H1 (cell line): Measurements from ENCODE around the gene NAA16. TPM values are rescaled to one million over a fixed set of nuclear protein-coding genes. Genes with fewer than 3 reads are reported as not detected.

Experiments
- CTCF ChIA-PET: fragments of 300-600 bp; sonication (Branson Sonifier 250); formaldehyde crosslinking; loops from one replicate; lab custom pipeline; 2021; ENCODE audit not compliant: partially characterized antibody; lab: Charles Lee
- POLR2A ChIA-PET: fragments of 300-600 bp; sonication (Branson Sonifier 250); formaldehyde crosslinking; loops from one replicate; lab custom pipeline; 2021; ENCODE audit warnings: inconsistent platforms; ENCODE audit not compliant: partially characterized antibody; lab: Charles Lee
- DNase-seq, 2 experiments: peaks; one replicate each; pipeline versions ENCODE4 v3.0.0 to v3.0.0-alpha.2; 2010 to 2022; ENCODE audit warnings: low spot score in 2 of 2, low read depth in 1 of 2, mixed read lengths in 1 of 2
- FAIRE-seq: peaks from 2 replicates; lab custom pipeline; 2011; peaks lifted over from hg19 to GRCh38; lab: Jason Lieb, UNC
- H2AFZ ChIP-seq: 2 replicates; pipeline ENCODE4 v1.8.1; 2012; ENCODE audit warnings: low read length, inconsistent platforms
- H2AK5ac ChIP-seq: 2 replicates; pipeline ENCODE4 v1.6.1; 2013; ENCODE audit warnings: low read depth, low read length
- H2BK120ac ChIP-seq: replicated peaks from 2 replicates; pipeline ENCODE3; 2013; ENCODE audit warnings: low read depth, low read length, inconsistent platforms
- H2BK12ac ChIP-seq: 2 replicates; pipeline ENCODE4 v1.6.1; 2013; ENCODE audit warnings: low read depth, low read length
- H2BK15ac ChIP-seq: 2 replicates; pipeline ENCODE4 v1.6.1; 2013; ENCODE audit warnings: low read length
- H2BK20ac ChIP-seq: 2 replicates; pipeline ENCODE4 v1.6.1; 2013; ENCODE audit warnings: low read length
- H2BK5ac ChIP-seq: 2 replicates; pipeline ENCODE4 v1.6.1; 2013; ENCODE audit warnings: low read depth, low read length
- H3K14ac ChIP-seq: 2 replicates; pipeline ENCODE4 v1.6.1; 2013; ENCODE audit warnings: inconsistent platforms; ENCODE audit not compliant: insufficient read length
- H3K18ac ChIP-seq: 2 replicates; pipeline ENCODE4 v1.6.1; 2013; ENCODE audit warnings: low read length; ENCODE audit errors: extremely low read depth
- H3K23ac ChIP-seq: 2 replicates; pipeline ENCODE4 v1.6.1; 2013; ENCODE audit warnings: inconsistent platforms; ENCODE audit not compliant: insufficient read length
- H3K23me2 ChIP-seq: 2 replicates; pipeline ENCODE4 v1.6.1; 2013; ENCODE audit warnings: low read depth, low read length
- H3K27ac ChIP-seq: 2 replicates; pipeline ENCODE4 v1.6.1; 2011; ENCODE audit warnings: low read depth, low read length, inconsistent platforms
- H3K27me3 ChIP-seq, 4 experiments: replicated peaks in 1 of 4; 1 replicate in 1 of 4; 2 replicates in 3 of 4; pipeline versions ENCODE4 v1.6.1 to v1.8.1; 2011 to 2013; ENCODE audit warnings: low read length in 3 of 4, mild to moderate bottlenecking in 3 of 4, inconsistent platforms in 2 of 4, mixed read lengths in 2 of 4, moderate library complexity in 1 of 4; ENCODE audit not compliant: control insufficient read depth in 3 of 4, insufficient read depth in 3 of 4; ENCODE audit errors: extremely low read depth in 1 of 4
- H3K36me3 ChIP-seq, 4 experiments: 2 replicates each; pipeline versions ENCODE4 v1.6.1 to v1.8.1; 2011 to 2013; ENCODE audit warnings: mild to moderate bottlenecking in 4 of 4, low read length in 3 of 4, moderate library complexity in 2 of 4, control low read depth in 1 of 4, inconsistent platforms in 1 of 4; ENCODE audit not compliant: insufficient read depth in 4 of 4, control insufficient read depth in 2 of 4
- H3K4ac ChIP-seq: replicated peaks from 2 replicates; pipeline ENCODE3; 2013; ENCODE audit warnings: low read length, low read depth, mixed read lengths, inconsistent platforms; ENCODE audit not compliant: insufficient read length
- H3K4me1 ChIP-seq, 4 experiments: replicated peaks in 1 of 4; 1 replicate in 1 of 4; 2 replicates in 3 of 4; pipeline versions ENCODE4 v1.6.1 to v1.8.1; 2011 to 2013; ENCODE audit warnings: low read length in 3 of 4, inconsistent platforms in 2 of 4, mixed read lengths in 1 of 4; ENCODE audit not compliant: insufficient read depth in 4 of 4, control insufficient read depth in 3 of 4
- H3K4me2 ChIP-seq, 2 experiments: 2 replicates each; pipeline versions ENCODE4 v1.6.1 to v1.8.1; 2011 to 2013; ENCODE audit warnings: low read depth in 2 of 2, low read length in 2 of 2, control low read depth in 1 of 2, inconsistent platforms in 1 of 2, mild to moderate bottlenecking in 1 of 2; ENCODE audit not compliant: insufficient read depth in 1 of 2
- H3K4me3 ChIP-seq, 4 experiments: fragments of 200-600, 300-600 bp in 1 of 4; sonication (generic), shearing (Covaris generic), sonication (Bioruptor Twin) in 1 of 4; 2 replicates each; pipeline versions ENCODE4 v1.5.1 to v1.8.1; 2011 to 2016; ENCODE audit warnings: low read length in 4 of 4, low read depth in 3 of 4, control low read depth in 2 of 4, inconsistent platforms in 2 of 4, mild to moderate bottlenecking in 2 of 4, mixed read lengths in 1 of 4, moderate library complexity in 1 of 4; ENCODE audit not compliant: insufficient read depth in 2 of 4; ENCODE audit errors: extremely low read depth in 1 of 4
- H3K56ac ChIP-seq: replicated peaks from 2 replicates; pipeline ENCODE3; 2013; ENCODE audit warnings: low read depth, mild to moderate bottlenecking, mixed read lengths, low read length, inconsistent platforms; ENCODE audit not compliant: insufficient read length
- H3K79me1 ChIP-seq: 2 replicates; pipeline ENCODE4 v1.6.1; 2013; ENCODE audit warnings: low read depth, low read length, control low read depth
- H3K79me2 ChIP-seq, 2 experiments: 2 replicates each; pipeline versions ENCODE4 v1.6.1 to v1.8.1; 2012 to 2013; ENCODE audit warnings: low read length in 2 of 2, mild to moderate bottlenecking in 2 of 2, inconsistent platforms in 1 of 2; ENCODE audit not compliant: insufficient read depth in 2 of 2, control insufficient read depth in 1 of 2
- H3K9ac ChIP-seq, 4 experiments: replicated peaks in 1 of 4; 1 replicate in 1 of 4; 2 replicates in 3 of 4; pipeline versions ENCODE4 v1.6.1 to v1.8.1; 2011 to 2013; ENCODE audit warnings: low read depth in 3 of 4, low read length in 3 of 4, control low read depth in 2 of 4, mild to moderate bottlenecking in 2 of 4, moderate library complexity in 2 of 4, inconsistent platforms in 1 of 4; ENCODE audit errors: extremely low read depth in 1 of 4
- H3K9me3 ChIP-seq, 2 experiments: 2 replicates each; pipeline versions ENCODE4 v1.6.1 to v1.8.1; 2012 to 2013; ENCODE audit warnings: mild to moderate bottlenecking in 2 of 2, moderate library complexity in 2 of 2, control low read depth in 1 of 2, inconsistent platforms in 1 of 2, low read depth in 1 of 2, low read length in 1 of 2, mixed read lengths in 1 of 2; ENCODE audit not compliant: insufficient read depth in 2 of 2
- H4K20me1 ChIP-seq, 2 experiments: replicated peaks in 1 of 2; 2 replicates each; pipeline versions ENCODE3 to v1.8.1; 2011 to 2013; ENCODE audit warnings: inconsistent platforms in 2 of 2, low read length in 2 of 2, mild to moderate bottlenecking in 1 of 2; ENCODE audit not compliant: insufficient read depth in 2 of 2, control insufficient read depth in 1 of 2
- H4K5ac ChIP-seq: 2 replicates; pipeline ENCODE4 v1.6.1; 2013; ENCODE audit warnings: low read length, low read depth, mixed read lengths, inconsistent platforms; ENCODE audit not compliant: insufficient read length
- H4K8ac ChIP-seq: 2 replicates; pipeline ENCODE4 v1.8.0; 2013; ENCODE audit warnings: mild to moderate bottlenecking, moderate library complexity, low read length, inconsistent platforms; ENCODE audit not compliant: insufficient read depth; ENCODE audit errors: extremely low read depth
- H4K91ac ChIP-seq: replicated peaks from 2 replicates; pipeline ENCODE3; 2013; ENCODE audit warnings: low read length, mixed read lengths, inconsistent platforms; ENCODE audit not compliant: insufficient read length
- BRCA1 ChIP-seq: IDR thresholded peaks from 2 replicates; pipeline ENCODE4 v1.6.1; 2012; ENCODE audit warnings: low read depth, low read length, improper control_type of control experiment
- CHD1 ChIP-seq: IDR thresholded peaks from 2 replicates; pipeline ENCODE4 v1.6.1; 2012; ENCODE audit warnings: low read depth, low read length, improper control_type of control experiment
- E2F6 ChIP-seq: IDR thresholded peaks from 2 replicates; pipeline ENCODE4 v1.6.1; 2012; ENCODE audit warnings: inconsistent platforms
- EGR1 ChIP-seq: IDR thresholded peaks from 2 replicates; pipeline ENCODE4 v1.6.1; 2011; ENCODE audit warnings: low read depth, low read length, borderline replicate concordance
- EP300 ChIP-seq, 2 experiments: IDR thresholded peaks; 1 replicate in 1 of 2; 2 replicates in 1 of 2; pipeline ENCODE4 v1.6.1; 2011 to 2012; ENCODE audit warnings: low read depth in 2 of 2, low read length in 2 of 2, mild to moderate bottlenecking in 2 of 2, borderline replicate concordance in 1 of 2, inconsistent platforms in 1 of 2, moderate library complexity in 1 of 2
- HDAC6 ChIP-seq: IDR thresholded peaks from one replicate; pipeline ENCODE4 v1.7.1; 2012; ENCODE audit warnings: low read depth, mild to moderate bottlenecking, inconsistent platforms, low read length, moderate library complexity
- JUN ChIP-seq: IDR thresholded peaks from 2 replicates; pipeline ENCODE4 v1.6.1; 2011; ENCODE audit warnings: low read depth, mild to moderate bottlenecking, improper control_type of control experiment, low read length
- KDM4A ChIP-seq: IDR thresholded peaks from one replicate; pipeline ENCODE4 v1.7.1; 2012; ENCODE audit warnings: low read depth, mild to moderate bottlenecking, moderate library complexity, low read length, inconsistent platforms; ENCODE audit not compliant: severe bottlenecking
- POLR2AphosphoS5 ChIP-seq: IDR thresholded peaks from 2 replicates; pipeline ENCODE4 v1.6.1; 2011; ENCODE audit warnings: low read depth, low read length
- RFX5 ChIP-seq: IDR thresholded peaks from 2 replicates; pipeline ENCODE4 v1.6.1; 2011; ENCODE audit warnings: low read depth, low read length, improper control_type of control experiment, borderline replicate concordance
- SAP30 ChIP-seq: fragments of 300-600 bp; sonication (generic); IDR thresholded peaks from 2 replicates; pipeline ENCODE4 v1.7.1; 2012; ENCODE audit warnings: low read length, moderate library complexity, mild to moderate bottlenecking, inconsistent platforms; ENCODE audit not compliant: insufficient read depth, insufficient replicate concordance
- SIX5 ChIP-seq: IDR thresholded peaks from 2 replicates; pipeline ENCODE4 v1.6.1; 2011; ENCODE audit warnings: mild to moderate bottlenecking, low read depth, low read length
- SUZ12 ChIP-seq: fragments of 200-600 bp; sonication (generic); IDR thresholded peaks from 2 replicates; pipeline ENCODE4 v1.6.1; 2012; ENCODE audit warnings: mild to moderate bottlenecking, inconsistent platforms, low read length, moderate library complexity, mixed read lengths
- TAF1 ChIP-seq: IDR thresholded peaks from 2 replicates; pipeline ENCODE4 v1.6.1; 2011; ENCODE audit warnings: mild to moderate bottlenecking, low read depth, low read length
- YY1 ChIP-seq: IDR thresholded peaks from 2 replicates; pipeline ENCODE4 v1.6.1; 2011; ENCODE audit warnings: low read depth, mild to moderate bottlenecking, low read length
- WGBS, 2 experiments: shearing (Covaris generic) in 1 of 2; methylation state at CpG; one replicate each; pipeline versions ENCODE4 v1.1.6 to v1.1.7; 2013 to 2015; ENCODE audit warnings: low lambda C conversion rate in 2 of 2, mixed read lengths in 2 of 2, inconsistent platforms in 1 of 2, low coverage in 1 of 2, missing lambda C conversion rate in 1 of 2; ENCODE audit not compliant: insufficient replicate concordance in 2 of 2, insufficient coverage in 1 of 2, insufficient read length in 1 of 2; ENCODE audit errors: extremely low coverage in 1 of 2, missing lambda C conversion rate in 1 of 2; 5-methylcytosine and 5-hydroxymethylcytosine counted together
- polyA plus RNA-seq, 7 experiments: library from polyadenylated mRNA; depleted of rRNA in 3 of 7; stranded (reverse) in 5 of 7; unstranded in 2 of 7; fragments of >200 nt in 5 of 7; fragments of 200-250 nt in 2 of 7; gene quantifications; 1 replicate in 5 of 7; 2 replicates in 1 of 7; 4 replicates in 1 of 7; pipeline versions ENCODE4 v1.2.1 to v1.2.3, GENCODE V29; 2011 to 2013; ENCODE audit warnings: missing spikeins in 2 of 7, mixed read lengths in 2 of 7
- total RNA-seq: library from RNA; stranded (reverse); fragmentation: NEBNext Ultra II Directional; extraction: Animal tissue kit (Norgen Biotek cat#: 25700); gene quantifications from 2 replicates; pipeline ENCODE4 v1.2.1, GENCODE V29; 2021

NAA16 gene
- total and polyA plus RNA-seq, 2 of the 8 experiments (the other 6 are each of a cell fraction or from before 2014, with no cell fraction given) = 11.4 to 40.0 TPM

- CTCF ChIA-PET = interaction anchor here (0.6 to 1.5 kb wide), 5 partner anchors 9 to 683 kb away, joined by 3 to 5 read pairs (median 4); no protein-coding TSS in a partner anchor
- Histone ChIP-seq H3K18ac (no peak overlapping the region), H3K4ac (no peak overlapping the region), H3K4me2 (no peak overlapping the region), H3K23me2 (no peaks in the 10 kb centered on the region), H4K20me1 (no peaks in the 10 kb centered on the region), H2AFZ (0 out of 2 replicates have a peak overlapping the region, but pooled peaks have one; percentile 62), H3K79me2 (no peaks in the 10 kb centered on the region), H2BK20ac (no peak overlapping the region), H2BK5ac (no peak overlapping the region), H3K27ac (no peak overlapping the region), H4K5ac (no peak overlapping the region), H2BK12ac (no peak overlapping the region), H2BK120ac (no peak overlapping the region), H3K27me3 (no peaks in the 10 kb centered on the region), H3K36me3 (no peaks in the 10 kb centered on the region), H3K79me1 (no peaks in the 10 kb centered on the region), H3K4me3 (no peak overlapping the region), H3K4me1 (no peaks in the 10 kb centered on the region), H2AK5ac (no peak overlapping the region), H3K9ac (no peak overlapping the region), H3K56ac (no peak overlapping the region), H3K23ac (no peak overlapping the region), H3K9me3 (no peaks in the 10 kb centered on the region), H4K8ac (no peak overlapping the region), H3K14ac (no peak overlapping the region), H2BK15ac (no peak overlapping the region), H4K91ac (no peak overlapping the region)
- FAIRE-seq = no peak
- POLR2A ChIA-PET = no interaction called here
- 79% methylated on average over 3 of the region's 3 CpGs; no CpG with 5 or more reads in 1 of the 2 experiments for WGBS, 2 experiments
- DNase-seq = no peak
- TF ChIP-seq YY1 (no peak), HDAC6 (no peak), SUZ12 (no peak), EGR1 (no peak), JUN (no peak), EP300 (IDR thresholded peaks at IDR 0.05; ENCODE audit: borderline replicate concordance in 1 of 2, low read depth in 2 of 2, low read length in 2 of 2) (no peak), SIX5 (no peak), BRCA1 (no peak), E2F6 (no peak), CHD1 (no peak), TAF1 (no peak), KDM4A (no peak), RFX5 (no peak), POLR2AphosphoS5 (no peak), SAP30 (no peak)
Measured at GRCh38 chr13:41387576-41387975, 76.5 kb downstream of the NAA16 start.
